Right atrium auricular region (tissue), 2 donors: Measurements from ENCODE around the gene ROCK2. TPM values are rescaled to one million over a fixed set of nuclear protein-coding genes. Genes with fewer than 3 reads are reported as not detected.

Experiments used
- DNase-seq: peaks from one replicate; pipeline ENCODE4 v3.0.0-alpha.2; 2019; ENCODE audit warnings: low spot score
- H3K27ac ChIP-seq, 2 donors: fragments of 200-600 bp; sonication (generic); 1 replicate in 1 of 2; 2 replicates in 1 of 2; pipeline ENCODE4 v1.5.1; 2016 to 2019
- H3K27me3 ChIP-seq, 2 donors: fragments of 200-600 bp; sonication (generic); one replicate each; pipeline versions ENCODE4 v1.5.1 to v1.6.0; 2017 to 2019
- H3K36me3 ChIP-seq: fragments of 200-600 bp; sonication (generic); one replicate; pipeline ENCODE4 v1.5.1; 2016
- H3K4me1 ChIP-seq, 2 donors: fragments of 200-600 bp; sonication (generic); one replicate each; pipeline versions ENCODE4 v1.5.1 to v1.6.0; 2017 to 2019
- H3K4me3 ChIP-seq, 2 donors: fragments of 200-600 bp; sonication (generic); 1 replicate in 1 of 2; 2 replicates in 1 of 2; pipeline ENCODE4 v1.5.1; 2017 to 2019; ENCODE audit warnings: mild to moderate bottlenecking in 1 of 2, moderate library complexity in 1 of 2
- H3K9me3 ChIP-seq, 2 donors: fragments of 200-600 bp; sonication (generic); one replicate each; pipeline ENCODE4 v1.5.1; 2019
- total RNA-seq, 2 donors: library from RNA; depleted of rRNA; stranded (reverse); fragments of >200 nt; gene quantifications; one replicate each; pipeline ENCODE4 v1.1.0, GENCODE V29; 2016
- TF ChIP-seq, protein P1 (sequence below), 2 donors: fragments of 200-600 bp; sonication (generic); IDR thresholded peaks; one replicate each; pipeline ENCODE4 v1.5.1; 2019; ENCODE audit warnings: antibody characterized with exemption in 2 of 2

Gene ROCK2
- total RNA-seq, 2 donors from 2014 or later: 32.3 to 32.6 TPM

DNA sequence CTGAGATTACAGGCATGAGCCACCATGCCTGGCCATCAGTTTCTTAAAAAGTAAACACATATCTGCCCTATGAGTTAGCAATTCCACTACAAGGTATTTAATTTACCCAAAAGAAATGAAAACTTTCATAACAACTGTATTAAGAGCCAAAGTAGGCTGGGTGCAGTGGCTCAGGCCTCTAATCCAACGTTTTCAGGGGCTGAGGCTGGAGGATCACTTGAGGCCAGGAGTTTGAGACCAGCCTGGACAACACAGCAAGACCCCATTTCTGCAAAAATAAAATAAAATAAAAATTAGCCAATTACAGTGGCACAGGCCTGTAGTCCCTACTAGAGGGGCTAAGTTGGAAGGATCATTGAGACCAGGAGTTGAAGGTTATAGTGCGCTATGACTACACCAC is 6.5 kb downstream of the ROCK2 start:
- H3K9me3 ChIP-seq: no peaks in the 10 kb centered on the region
- TF ChIP-seq, protein P1, sequence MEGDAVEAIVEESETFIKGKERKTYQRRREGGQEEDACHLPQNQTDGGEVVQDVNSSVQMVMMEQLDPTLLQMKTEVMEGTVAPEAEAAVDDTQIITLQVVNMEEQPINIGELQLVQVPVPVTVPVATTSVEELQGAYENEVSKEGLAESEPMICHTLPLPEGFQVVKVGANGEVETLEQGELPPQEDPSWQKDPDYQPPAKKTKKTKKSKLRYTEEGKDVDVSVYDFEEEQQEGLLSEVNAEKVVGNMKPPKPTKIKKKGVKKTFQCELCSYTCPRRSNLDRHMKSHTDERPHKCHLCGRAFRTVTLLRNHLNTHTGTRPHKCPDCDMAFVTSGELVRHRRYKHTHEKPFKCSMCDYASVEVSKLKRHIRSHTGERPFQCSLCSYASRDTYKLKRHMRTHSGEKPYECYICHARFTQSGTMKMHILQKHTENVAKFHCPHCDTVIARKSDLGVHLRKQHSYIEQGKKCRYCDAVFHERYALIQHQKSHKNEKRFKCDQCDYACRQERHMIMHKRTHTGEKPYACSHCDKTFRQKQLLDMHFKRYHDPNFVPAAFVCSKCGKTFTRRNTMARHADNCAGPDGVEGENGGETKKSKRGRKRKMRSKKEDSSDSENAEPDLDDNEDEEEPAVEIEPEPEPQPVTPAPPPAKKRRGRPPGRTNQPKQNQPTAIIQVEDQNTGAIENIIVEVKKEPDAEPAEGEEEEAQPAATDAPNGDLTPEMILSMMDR (IDR thresholded peaks at IDR 0.05): no peak
- H3K4me3 ChIP-seq: no peak overlapping the region
- DNase-seq: no peak
- no peak overlapping the region for H3K27ac ChIP-seq
- H3K27me3 ChIP-seq: no peaks in the 10 kb centered on the region
- H3K4me1 ChIP-seq: peaks cover 0 to 37% of the 10 kb centered on the region in 2 donors
- no peaks in the 10 kb centered on the region for H3K36me3 ChIP-seq

DNA sequence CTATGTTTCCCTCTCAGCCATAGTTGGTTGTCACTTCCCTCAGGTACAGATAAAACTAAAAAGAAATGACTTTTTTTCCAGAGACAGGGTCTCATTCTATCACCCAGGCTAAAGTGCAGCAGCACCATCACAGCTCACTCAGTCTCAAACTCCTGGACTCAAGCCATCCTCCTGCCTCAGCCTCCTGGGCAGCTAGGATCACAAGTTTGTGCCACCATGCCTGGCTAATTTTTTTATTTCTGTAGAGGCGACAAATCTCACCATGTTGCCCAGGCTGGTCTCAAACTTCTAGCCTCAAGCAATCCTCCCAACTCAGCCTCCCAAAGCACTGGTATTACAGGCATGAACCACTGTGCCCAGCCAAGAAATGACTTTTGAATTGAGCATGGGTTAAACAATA is 8.2 kb downstream of the ROCK2 start:
- no peak for DNase-seq
- Histone ChIP-seq H3K4me1 (peaks cover 0 to 30% of the 10 kb centered on the region in 2 donors), H3K27me3 (no peaks in the 10 kb centered on the region), H3K36me3 (no peaks in the 10 kb centered on the region), H3K27ac (no peak overlapping the region), H3K4me3 (no peak overlapping the region), H3K9me3 (no peaks in the 10 kb centered on the region)
- TF ChIP-seq, protein P1 (IDR thresholded peaks at IDR 0.05): no peak

DNA sequence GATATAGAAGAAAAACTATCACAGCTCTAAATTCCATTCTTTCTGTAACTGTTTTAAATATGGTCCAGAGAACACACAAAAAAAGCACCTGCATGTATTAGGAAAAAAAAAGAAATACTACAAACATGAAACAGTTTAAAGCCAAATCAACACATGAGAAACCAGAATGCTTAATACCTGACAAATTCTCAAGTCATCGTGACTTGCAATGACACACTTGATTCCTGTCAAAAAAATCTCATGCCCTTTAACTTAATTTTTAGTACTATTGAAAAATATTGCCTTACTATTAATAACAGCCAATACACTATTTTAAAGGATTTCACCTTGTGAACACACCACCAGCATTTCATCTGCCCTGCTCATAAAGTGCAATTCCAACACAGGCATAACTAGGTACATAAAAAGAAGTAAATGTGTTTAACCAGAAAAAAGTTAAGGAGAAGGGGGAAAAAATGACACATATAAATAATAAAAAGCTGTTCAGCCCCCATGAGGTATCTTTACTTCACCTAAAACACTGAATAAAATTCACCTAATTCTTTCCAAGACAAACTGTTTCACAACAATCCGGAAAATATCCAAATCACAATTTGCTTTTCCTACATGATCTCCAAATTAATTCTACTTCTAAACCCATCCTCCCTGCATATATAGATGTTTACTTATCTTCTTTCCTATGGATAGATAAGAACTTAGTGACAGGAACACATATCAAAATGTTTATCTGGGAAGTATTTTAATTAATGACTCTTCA is 10.8 kb downstream of the ROCK2 start:
- no peak overlapping the region for H3K27ac ChIP-seq
- H3K27me3 ChIP-seq: no peaks in the 10 kb centered on the region
- H3K4me1 ChIP-seq: peaks cover 0 to 18% of the 10 kb centered on the region in 2 donors
- H3K9me3 ChIP-seq: no peaks in the 10 kb centered on the region
- no peaks in the 10 kb centered on the region for H3K36me3 ChIP-seq
- no peak overlapping the region for H3K4me3 ChIP-seq
- TF ChIP-seq, protein P1 (IDR thresholded peaks at IDR 0.05): no peak
- DNase-seq: no peak

DNA sequence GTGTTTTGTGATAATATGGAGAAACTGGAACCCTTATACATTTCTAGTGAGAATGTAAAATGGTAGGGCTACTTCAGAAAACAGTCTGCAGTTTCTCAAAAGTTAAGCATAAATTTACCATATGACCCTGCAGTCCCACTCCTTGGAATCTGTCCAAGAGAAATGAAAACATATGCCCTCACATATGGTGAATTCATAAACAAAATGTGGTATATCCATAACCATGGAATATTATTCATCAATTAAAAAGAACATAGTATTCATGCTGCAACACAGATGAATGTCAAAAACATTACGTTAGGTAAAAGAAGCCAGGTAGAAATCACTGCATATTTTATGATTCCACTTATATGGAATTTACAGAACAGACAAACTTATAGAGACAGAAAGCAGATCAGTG is 11.8 kb downstream of the ROCK2 start:
- DNase-seq: no peak
- Histone ChIP-seq H3K4me1 (peaks cover 0 to 18% of the 10 kb centered on the region in 2 donors), H3K9me3 (no peaks in the 10 kb centered on the region), H3K4me3 (no peak overlapping the region), H3K36me3 (no peaks in the 10 kb centered on the region), H3K27ac (no peak overlapping the region), H3K27me3 (no peaks in the 10 kb centered on the region)
- TF ChIP-seq, protein P1 (IDR thresholded peaks at IDR 0.05): no peak

DNA sequence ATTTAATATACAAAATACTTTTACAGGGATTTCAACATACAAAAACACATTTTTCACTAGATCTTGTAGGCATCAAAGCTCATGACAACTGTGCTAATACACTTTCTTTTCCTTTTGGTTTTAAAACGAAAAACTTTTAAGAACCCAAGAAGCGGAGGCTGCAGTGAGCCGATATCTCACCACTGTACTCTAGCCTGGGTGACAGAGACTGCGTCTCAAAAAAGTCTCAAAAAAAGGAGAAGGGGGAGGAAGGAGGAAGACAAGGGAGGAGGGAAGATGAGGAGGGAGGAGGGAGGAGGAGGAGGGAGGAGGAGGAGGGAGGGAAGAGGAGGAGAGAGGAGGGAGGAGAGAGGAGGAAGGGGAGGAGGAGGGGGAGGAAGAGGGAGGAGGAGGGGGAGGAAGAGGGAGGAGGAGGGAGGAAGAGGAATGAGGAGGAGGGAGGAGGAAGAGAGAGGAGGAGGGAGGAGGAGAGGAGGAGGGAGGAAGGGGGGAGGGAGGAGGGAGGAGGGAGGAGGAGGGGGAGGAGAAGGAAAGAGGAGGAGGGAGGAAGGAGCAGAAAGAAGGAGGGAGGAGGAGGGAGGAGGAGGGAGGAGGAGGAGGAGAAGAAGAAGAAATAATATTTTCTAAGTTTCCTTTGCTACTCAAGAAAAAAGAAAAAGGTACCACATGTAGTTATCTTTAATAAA is 13.8 kb downstream of the ROCK2 start:
- Histone ChIP-seq H3K4me1 (peaks cover 0 to 30% of the 10 kb centered on the region in 2 donors), H3K27me3 (no peaks in the 10 kb centered on the region), H3K27ac (peak overlapping the region; percentile 1 to 26), H3K4me3 (no peak overlapping the region), H3K9me3 (no peaks in the 10 kb centered on the region), H3K36me3 (no peaks in the 10 kb centered on the region)
- TF ChIP-seq, protein P1 (IDR thresholded peaks at IDR 0.05): no peak
- no peak for DNase-seq
